ENCODE measurements around the gene C1orf52. TPM values are rescaled to one million over a fixed set of nuclear protein-coding genes. Genes with fewer than 3 reads are reported as not detected.

The C1orf52 gene
- polyA plus RNA-seq, 10 donors = 24.0 to 35.5 (median 27.7) TPM

GRCh38 chr1:85240643-85241042, 18.8 kb downstream of the C1orf52 start:
- DNase-seq = peak in 1 of 3 donors; percentile 37

- no peak for DNase-seq
Measured at GRCh38 chr1:85240174-85240601, 19.3 kb downstream of the C1orf52 start.

- DNase-seq = no peak
Measured at GRCh38 chr1:85237613-85238012, 21.8 kb downstream of the C1orf52 start.

- DNase-seq = no peak
Measured at GRCh38 chr1:85230305-85230977, 29.0 kb downstream of the C1orf52 start.

- no peak for DNase-seq
Measured at GRCh38 chr1:85229574-85230097, 29.8 kb downstream of the C1orf52 start.

GRCh38 chr1:85228972-85229371, 30.5 kb downstream of the C1orf52 start:
- no peak for DNase-seq

- peak in 1 of 3 donors; percentile 24 for DNase-seq
Measured at GRCh38 chr1:85225624-85226380, 33.7 kb downstream of the C1orf52 start.

- peak in 2 of 3 donors; percentile 19 to 78 for DNase-seq
Measured at GRCh38 chr1:85224734-85225623, 34.5 kb downstream of the C1orf52 start.

GRCh38 chr1:85224295-85224694, 35.2 kb downstream of the C1orf52 start:
- DNase-seq = no peak

GRCh38 chr1:85223334-85223733, 36.1 kb downstream of the C1orf52 start:
- no peak for DNase-seq

- peak in 2 of 3 donors; percentile 47 to 77 for DNase-seq
Measured at GRCh38 chr1:85220756-85221201, 38.7 kb downstream of the C1orf52 start.

- peak in 1 of 3 donors; percentile 8 for DNase-seq
Measured at GRCh38 chr1:85219853-85220610, 39.4 kb downstream of the C1orf52 start.

- DNase-seq = no peak
Measured at GRCh38 chr1:85216697-85217096, 42.8 kb downstream of the C1orf52 start.

GRCh38 chr1:85214654-85215053, 44.8 kb downstream of the C1orf52 start:
- no peak for DNase-seq

- no peak for DNase-seq
Measured at GRCh38 chr1:85208488-85208887, 51.0 kb downstream of the C1orf52 start.

- peak in 1 of 3 donors; percentile 26 for DNase-seq
Measured at GRCh38 chr1:85203573-85204171, 55.8 kb downstream of the C1orf52 start.

- no peak for DNase-seq
Measured at GRCh38 chr1:85202864-85203255, 56.6 kb downstream of the C1orf52 start.

GRCh38 chr1:85202092-85202863, 57.2 kb downstream of the C1orf52 start:
- DNase-seq = no peak

GRCh38 chr1:85201340-85202091, 57.9 kb downstream of the C1orf52 start:
- DNase-seq = peak; percentile 58 to 91 (median 75)

Data from muscle of back (tissue), 11 donors.